EH (cell line): ENCODE data around the gene TTC24.
"Not testable (repeated sequence)": the region's sequence is repeated elsewhere in the genome, so short reads cannot be mapped to it uniquely, and the experiment has no call there.

Experiments
- DNase-seq: peaks from one replicate; pipeline ENCODE4 v3.0.0-alpha.2; 2015; ENCODE audit warnings: low read depth

The TTC24 gene

DNA sequence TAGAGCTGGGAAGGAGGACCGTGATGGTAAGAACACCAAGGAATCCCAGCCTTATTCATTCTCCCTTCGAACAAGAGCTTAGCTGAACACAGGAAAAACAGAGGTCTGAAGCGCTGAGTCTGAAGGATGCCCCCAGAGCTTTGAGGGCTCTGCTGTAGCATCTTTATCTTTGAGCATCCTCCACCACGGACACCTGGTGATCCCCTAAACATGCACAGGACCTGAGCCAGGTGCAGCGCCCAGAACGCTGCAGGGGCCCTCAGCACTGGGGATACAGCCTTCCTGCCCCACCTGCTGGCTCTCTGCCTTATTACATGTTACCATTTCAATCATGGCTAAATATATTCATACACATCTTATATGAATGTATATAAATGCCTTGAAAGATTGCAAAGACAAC lies 29.5 kb downstream of the TTC24 start:
- DNase-seq = peak; percentile 37

DNA sequence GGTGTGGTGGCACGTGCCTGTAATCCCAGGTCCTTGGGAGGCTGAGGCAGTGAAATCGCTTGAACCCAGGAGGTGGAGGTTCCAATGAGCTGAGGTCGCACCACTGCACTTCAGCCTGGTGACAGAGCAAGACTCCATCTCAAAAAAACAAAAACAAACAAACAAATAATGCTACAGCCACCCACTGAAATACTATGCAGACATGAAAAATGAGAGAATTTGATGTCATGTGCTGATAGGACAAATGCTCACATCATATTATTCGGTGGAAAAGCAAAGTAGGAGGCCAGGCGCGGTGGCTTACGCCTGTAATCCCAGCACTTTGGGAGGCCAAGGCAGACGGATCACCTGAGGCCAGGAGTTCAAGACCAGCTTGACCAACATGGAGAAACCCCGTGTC lies 30.5 kb downstream of the TTC24 start:
- DNase-seq = not testable (repeated sequence)

DNA sequence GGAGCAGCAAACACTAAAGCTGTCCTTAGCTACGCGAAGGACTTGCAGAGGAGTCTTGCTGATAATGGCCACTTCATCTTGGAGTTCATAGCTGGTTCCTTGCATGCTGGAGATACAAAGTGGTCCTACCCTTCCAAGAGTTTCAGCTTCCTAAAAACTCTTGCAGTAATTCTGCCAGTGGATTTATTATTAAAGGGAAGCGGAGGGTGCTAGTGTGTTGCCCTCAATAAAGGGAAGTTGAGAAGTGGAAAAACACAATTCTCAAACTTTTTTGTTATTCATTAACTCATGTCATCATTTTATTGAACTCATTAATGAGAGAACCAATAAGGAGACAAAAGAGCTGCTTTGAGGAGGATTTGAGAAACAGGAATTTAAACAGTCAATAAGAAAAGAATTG lies 33.1 kb downstream of the TTC24 start:
- DNase-seq = no peak

DNA sequence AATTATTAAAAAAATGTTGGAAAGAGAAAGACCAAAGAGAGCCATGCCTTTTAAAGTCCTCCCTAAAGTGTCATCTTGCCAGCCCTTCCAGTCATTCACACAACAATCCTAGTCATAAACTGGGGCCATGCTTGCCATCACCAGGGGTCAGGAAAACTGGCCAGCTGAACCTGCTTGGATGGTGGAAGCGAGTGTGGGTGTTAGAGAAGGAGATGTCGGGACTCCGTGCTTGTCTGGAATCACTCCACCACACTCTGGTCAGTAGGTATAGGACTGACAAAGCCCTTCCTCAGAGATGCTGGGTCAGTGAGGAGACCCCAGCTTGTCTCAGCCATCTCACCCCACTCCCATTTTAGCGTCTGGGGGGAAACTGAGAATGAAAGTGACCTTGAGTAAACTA lies 36.4 kb downstream of the TTC24 start:
- peak; percentile 51 for DNase-seq

DNA sequence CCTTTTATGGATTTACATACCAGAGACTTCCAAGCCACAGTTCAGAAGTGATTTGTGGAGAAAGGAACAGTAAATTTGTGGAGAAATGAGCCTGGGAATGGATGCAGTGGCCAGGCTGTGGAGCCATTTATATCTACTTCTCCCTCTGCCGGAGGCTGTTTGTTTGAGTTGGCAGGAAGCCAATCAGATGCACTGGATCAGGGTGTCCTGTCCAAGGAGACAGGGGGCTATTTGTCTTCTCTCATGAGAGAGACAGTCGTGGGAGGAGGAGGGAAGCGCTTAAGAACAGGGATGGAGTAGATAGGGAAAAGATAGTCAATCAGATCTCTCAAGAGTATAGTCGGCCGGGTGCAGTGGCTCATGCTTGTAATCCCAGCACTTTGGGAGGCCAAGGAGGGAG lies 36.9 kb downstream of the TTC24 start:
- DNase-seq = peak; percentile 97

DNA sequence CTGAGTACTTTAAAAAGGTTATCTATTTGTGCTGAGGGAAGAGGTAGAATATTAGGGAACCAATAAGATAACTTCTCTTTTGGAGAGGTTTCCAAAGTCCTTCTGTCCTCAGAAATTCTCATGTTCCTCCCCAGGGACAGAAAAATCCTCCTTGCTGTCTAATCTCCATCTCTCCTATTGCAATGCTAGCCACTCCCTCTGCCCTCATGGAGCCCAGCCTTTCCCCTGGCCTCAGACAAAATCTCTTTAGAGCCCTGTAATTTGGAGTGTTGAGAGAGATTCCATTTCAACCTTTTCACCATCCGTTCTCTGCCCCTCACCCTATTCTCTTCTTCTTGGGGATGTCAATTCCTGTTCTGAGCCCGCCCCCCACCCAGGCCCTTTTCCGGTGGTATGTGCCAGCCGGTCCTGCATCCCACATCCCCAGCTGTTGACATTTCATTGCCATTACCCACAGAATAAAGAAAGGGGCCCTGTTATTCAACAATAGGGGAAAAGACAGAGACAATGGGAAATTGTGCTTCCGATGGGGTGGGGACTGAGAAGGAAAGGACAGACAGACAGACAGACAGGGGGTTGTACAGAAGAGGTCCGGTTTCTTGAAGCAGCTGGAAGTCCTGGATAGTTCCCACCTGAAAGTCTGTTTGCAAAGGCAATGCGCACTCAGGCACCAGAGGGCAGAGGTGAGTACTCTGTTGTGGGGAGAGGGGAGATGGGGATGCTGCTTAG lies 39.5 kb downstream of the TTC24 start, which contains the start of gene HAPLN2:
Gene HAPLN2, plus strand, starts transcription at position 563 of the 729 bp plus-strand sequence. CDS start 4,076 bp downstream, outside the sequence.
- DNase-seq = no peak

DNA sequence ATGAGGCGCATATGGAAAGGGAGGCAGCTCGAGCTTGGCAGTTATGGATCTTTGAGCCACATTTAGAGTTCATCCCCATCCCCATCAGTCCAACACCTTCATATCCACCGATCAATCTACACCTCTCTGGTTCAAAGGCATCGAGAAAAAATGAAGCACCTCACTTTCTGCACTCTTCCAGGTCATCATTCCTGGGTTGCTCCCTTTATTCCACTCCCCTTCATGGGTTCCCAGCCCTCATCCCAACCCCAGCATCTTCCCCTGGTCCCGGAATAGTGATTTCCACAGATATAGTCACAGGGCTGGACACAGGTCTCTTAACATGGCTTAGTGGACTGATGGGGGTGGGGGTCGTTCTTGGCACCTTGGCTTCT lies 40.0 kb downstream of the TTC24 start:
- no peak for DNase-seq

DNA sequence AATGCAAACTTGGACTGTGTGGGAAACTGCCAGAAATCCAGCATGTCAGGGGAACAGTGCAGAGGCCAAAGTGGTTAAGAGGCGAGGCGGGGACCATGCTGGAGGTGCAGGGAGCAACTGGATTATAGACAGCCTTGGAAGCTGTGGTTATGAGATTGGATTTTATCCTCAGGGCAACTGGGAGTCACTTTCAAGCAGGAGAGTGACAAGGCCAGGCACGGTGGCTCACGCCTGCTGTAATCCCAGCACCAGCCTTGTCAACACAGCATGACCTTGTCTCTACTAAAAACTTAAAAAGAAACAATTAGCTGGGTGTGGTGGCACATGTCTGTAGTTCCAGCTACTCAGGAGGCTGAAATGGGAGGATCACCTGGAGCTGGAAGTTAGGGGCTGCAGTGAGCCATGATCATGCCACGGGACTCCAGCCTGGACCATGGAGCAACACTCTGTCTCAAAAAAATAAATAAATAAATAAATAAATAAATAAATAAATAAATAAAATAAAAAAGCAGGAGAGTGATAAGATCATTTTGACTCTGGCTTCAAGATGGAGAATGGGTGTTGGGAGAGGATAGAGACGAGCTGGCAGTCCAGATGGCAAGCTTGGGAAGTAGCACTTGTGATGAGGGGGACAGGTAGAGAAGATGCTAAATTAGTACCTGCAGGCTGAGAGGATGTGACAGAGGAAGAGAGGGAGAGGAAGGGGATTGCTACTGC lies 43.2 kb downstream of the TTC24 start:
- DNase-seq = no peak

DNA sequence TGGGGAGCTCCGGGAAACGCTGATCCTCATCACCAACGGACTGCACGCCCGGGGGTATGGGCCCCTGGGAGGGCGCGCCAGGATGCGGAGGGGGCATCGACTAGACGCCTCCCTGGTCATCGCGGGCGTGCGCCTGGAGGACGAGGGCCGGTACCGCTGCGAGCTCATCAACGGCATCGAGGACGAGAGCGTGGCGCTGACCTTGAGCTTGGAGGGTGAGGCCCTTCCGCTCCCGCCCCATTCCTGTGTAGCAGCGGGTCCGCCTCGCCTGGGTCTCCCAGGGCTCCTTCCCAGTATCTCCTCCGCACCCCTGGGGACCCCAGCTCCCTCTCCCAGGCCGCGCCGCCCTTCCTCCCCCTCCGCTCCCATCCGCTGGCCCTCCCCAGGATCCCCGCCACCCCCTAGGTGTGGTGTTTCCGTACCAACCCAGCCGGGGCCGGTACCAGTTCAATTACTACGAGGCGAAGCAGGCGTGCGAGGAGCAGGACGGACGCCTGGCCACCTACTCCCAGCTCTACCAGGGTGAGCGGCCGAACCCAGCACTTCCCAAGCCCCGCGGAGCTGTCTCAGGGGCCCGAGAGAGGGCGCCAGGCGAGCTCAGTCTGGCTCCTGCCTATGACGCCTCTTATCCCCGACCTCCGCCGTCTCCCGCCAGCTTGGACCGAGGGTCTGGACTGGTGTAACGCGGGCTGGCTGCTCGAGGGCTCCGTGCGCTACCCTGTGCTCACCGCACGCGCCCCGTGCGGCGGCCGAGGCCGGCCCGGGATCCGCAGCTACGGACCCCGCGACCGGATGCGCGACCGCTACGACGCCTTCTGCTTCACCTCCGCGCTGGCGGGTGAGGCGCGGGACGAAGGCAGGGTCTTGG lies 44.7 kb downstream of the TTC24 start:
- DNase-seq = peak; percentile 55

DNA sequence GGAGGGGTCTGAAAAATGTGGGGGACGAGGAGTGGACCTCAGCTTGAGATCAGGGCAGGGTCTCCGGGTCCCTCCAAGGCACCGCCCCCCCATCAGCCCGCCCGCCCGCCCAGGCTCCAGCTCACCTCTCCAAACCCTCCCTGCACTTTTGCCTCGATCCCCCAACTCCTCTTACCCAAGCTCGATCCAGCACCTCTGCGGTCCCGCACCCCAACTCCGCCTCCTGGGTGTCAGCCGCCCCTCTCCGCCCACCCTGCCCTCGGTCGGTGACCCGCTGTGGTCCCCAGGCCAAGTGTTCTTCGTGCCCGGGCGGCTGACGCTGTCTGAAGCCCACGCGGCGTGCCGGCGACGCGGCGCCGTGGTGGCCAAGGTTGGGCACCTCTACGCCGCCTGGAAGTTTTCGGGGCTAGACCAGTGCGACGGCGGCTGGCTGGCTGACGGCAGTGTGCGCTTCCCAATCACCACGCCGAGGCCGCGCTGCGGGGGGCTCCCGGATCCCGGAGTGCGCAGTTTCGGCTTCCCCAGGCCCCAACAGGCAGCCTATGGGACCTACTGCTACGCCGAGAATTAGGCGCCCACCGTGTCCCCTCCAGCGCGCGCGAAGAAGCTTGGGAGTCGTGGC lies 45.4 kb downstream of the TTC24 start:
- no peak for DNase-seq

DNA sequence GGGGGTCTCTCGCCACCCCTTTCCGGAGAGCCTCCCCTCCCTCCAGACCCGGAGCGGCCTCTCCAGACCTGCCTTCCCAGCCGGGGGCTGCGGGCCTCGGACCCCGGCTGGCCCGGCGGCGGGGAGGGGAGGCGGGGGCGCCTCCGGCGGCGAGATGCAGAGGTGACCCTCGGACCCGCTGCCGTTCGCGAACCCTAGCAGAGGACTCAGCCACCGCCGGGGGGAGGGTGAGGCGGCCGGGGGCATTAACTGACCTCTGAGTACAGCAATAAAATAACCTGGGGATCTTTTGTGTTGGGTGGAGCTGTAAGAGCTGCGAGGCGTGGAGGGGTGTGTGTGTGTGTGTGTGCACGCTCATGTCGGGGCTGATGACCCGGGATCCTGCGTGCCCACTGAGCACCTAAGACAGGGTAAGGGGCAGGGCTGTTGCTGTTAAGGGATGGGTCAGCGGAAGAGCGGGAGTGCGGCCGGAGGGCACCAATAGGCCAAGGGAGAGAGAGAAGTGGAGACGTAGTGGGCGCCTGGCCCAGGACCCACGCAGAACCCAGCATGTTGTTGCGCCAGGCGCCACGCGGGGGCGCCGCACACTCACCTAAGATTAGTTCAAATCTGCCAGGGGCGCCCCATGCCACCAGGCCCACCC lies 46.0 kb downstream of the TTC24 start:
- DNase-seq = peak; percentile 44

DNA sequence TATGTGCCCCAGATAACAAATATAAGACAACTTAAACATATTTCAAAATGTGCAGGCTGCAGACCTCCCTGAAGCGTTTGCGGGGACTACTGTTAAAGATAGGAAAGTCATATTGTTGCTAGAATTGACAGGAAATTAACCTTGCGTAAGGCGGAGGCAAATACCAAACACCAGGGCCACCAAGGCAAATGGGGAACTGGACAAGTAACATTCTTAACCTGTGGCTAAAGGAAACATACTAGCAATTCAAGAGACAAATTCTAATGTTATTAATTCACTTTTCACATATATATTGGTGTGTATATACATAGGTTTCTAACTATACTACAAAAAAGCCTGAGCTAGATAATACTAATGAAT lies 46.5 kb downstream of the TTC24 start:
- DNase-seq = no peak

DNA sequence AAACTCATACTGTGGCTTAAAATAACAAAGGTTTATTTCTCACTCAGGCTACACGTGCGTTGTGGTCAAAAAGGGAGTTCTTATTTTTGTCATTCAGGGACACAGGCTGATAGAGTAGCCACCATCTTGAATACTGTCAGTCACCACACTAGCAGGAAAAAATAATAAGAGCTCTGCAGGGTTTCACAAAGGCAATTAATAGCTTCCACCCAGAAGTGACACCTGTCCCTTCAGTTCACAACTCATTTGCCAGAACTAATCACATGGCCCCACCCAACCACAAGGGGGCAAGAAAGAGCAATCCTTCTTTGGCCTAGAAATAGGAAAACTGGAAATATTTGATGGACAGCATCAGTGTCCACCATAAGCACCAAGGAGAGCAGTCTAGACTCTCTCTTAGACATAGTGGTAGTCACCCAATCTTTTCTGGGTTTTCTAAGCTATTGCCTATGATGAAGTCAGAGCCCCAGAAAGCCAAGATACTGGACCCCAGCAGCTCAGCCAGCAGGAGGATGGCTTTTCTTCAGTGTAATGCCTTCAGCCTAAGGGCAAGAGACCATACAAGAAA lies 47.9 kb downstream of the TTC24 start:
- peak; percentile 73 for DNase-seq

DNA sequence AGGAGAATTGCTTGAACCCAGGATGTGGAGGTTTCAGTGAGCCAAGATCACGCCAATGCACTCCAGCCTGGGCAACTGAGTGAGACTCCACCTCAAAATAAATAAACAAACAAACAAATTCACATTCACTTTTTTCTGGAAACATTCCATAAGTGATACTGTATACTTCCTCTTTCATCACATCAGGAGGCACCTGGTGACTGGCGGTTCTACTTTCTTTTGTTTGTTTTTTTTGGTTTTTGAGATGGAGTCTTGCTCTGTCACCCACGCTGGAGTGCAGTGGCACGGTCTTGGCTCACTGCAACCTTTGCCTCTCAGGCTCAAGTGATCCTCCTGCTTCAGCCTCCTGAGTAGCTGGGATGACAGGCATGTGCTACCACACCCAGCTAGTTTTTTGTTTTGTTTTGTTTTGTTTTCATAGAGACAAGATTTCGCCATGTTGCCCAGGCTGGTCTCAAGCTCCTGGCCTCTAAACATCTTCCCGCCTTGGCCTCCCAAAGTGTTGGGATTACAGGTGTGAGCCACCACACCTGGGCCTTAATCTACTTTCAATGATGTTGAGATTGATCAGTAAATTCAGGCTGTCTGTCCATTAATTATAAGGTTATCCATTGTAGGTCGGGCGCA lies 50.4 kb downstream of the TTC24 start:
- DNase-seq = no peak

DNA sequence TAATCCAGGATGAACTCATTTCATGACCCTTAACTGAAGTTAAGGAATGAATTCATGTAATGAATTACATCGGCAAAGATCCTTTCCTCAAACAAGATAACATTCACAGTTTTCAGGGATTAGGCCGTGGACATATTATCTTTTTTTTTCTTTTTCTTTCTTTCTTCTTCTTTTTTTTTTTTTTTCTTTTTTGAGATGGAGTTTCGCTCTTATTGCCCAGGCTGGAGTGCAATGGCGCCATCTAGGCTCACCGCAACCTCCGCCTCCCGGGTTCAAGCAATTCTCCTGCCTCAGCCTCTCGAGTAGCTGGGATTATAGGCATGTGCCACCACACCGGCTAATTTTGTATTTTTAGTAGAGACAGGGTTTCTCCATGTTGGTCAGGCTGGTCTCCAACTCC lies 51.6 kb downstream of the TTC24 start:
- not testable (repeated sequence) for DNase-seq

DNA sequence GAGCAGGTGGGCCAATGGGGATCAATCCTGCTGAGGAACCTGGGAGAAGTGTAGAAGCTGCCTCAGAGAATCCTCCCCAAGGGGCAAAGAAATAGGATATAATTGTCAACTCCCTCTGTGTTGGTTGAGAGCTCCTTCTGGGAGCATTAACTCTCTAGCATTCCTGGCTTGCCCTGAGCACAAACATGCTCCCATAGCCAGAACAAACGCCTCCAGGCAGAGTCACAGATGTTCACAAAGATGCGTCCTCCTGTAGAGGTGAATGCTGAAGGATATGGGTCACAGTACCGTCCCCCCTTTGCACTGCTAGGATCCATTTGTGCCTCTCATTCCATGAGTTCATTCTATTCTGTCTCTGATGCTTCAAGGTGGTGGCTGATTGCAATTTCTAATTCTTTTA lies 52.8 kb downstream of the TTC24 start:
- no peak for DNase-seq
